HepG2 (cell line): ENCODE data around the gene TM4SF18. TPM values are rescaled to one million over a fixed set of nuclear protein-coding genes. Genes with fewer than 3 reads are reported as not detected.
A peak's percentile ranks its signal among the peaks of the same experiment; 100 is the strongest.

Source experiments
- ATAC-seq: fragments of 200-7000 bp; cut with Tn5 transposase; 3 replicates; pipeline ENCODE4 v1.9.1; 2020; ENCODE audit warnings: mild to moderate bottlenecking, moderate library complexity
- BruUV-seq: library from RNA; stranded (reverse); fragments of 400-500 nt; replicated peaks from 2 replicates; lab custom pipeline; 2021; lab: Mats Ljungman, UMichigan
- CTCF ChIA-PET: fragments of 300-600 bp; formaldehyde crosslinking; extraction: SDS; loops from one replicate; lab custom pipeline; 2021; ENCODE audit warnings: low total read pairs, inconsistent platforms, low intra/inter-chr PET ratio; lab: Yijun Ruan, JAX
- POLR2A ChIA-PET: fragments of 350-600 bp; sonication (Branson Sonifier 250); formaldehyde crosslinking; loops from one replicate; lab custom pipeline; 2020; ENCODE audit warnings: antibody characterized with exemption, inconsistent platforms; lab: Yijun Ruan, JAX
- DNase-seq: peaks from one replicate; pipeline ENCODE4 v3.0.0-alpha.2; 2015; ENCODE audit warnings: low spot score
- FAIRE-seq: peaks from 3 replicates; lab custom pipeline; 2011; peaks lifted over from hg19 to GRCh38; lab: Jason Lieb, UNC
- H2AFZ ChIP-seq: one replicate; pipeline ENCODE4 v1.6.1; 2011; ENCODE audit warnings: low read length, inconsistent platforms
- H3K27ac ChIP-seq: fragments of 300-600 bp; 3 replicates; pipeline ENCODE4 v1.8.0; 2011; ENCODE audit warnings: mixed run types, mild to moderate bottlenecking, mixed read lengths, low read length, inconsistent platforms; ENCODE audit not compliant: insufficient read depth; ENCODE audit errors: extremely low read length
- H3K27me3 ChIP-seq, 2 experiments: fragments of 200-600 bp in 1 of 2; 2 replicates in 1 of 2; 3 replicates in 1 of 2; pipeline versions ENCODE4 v1.6.0 to v1.8.0; 2011; ENCODE audit warnings: low read length in 2 of 2, mild to moderate bottlenecking in 2 of 2, moderate library complexity in 2 of 2, inconsistent platforms in 1 of 2; ENCODE audit not compliant: insufficient read depth in 2 of 2, control insufficient read depth in 1 of 2
- H3K36me3 ChIP-seq, 2 experiments: fragments of 200-600 bp in 1 of 2; replicated peaks in 1 of 2; 2 replicates in 1 of 2; 3 replicates in 1 of 2; pipeline versions ENCODE4 v1.5.1 to v1.8.0; 2011; ENCODE audit warnings: low read length in 2 of 2, inconsistent platforms in 1 of 2; ENCODE audit not compliant: insufficient read depth in 2 of 2, control insufficient read depth in 1 of 2
- H3K4me1 ChIP-seq: 2 replicates; pipeline ENCODE4 v1.5.1; 2012; ENCODE audit warnings: low read length, inconsistent platforms; ENCODE audit not compliant: insufficient read depth
- H3K4me2 ChIP-seq: 2 replicates; pipeline ENCODE4 v1.6.0; 2011; ENCODE audit warnings: low read depth, low read length, inconsistent platforms
- H3K4me3 ChIP-seq, 3 experiments: fragments of 200-600 bp in 1 of 3; sonication (generic), shearing (Covaris generic) in 1 of 3; replicated peaks in 1 of 3; 2 replicates each; pipeline ENCODE4 v1.5.1; 2011 to 2016; ENCODE audit warnings: low read length in 3 of 3, inconsistent platforms in 2 of 3, low read depth in 2 of 3, mild to moderate bottlenecking in 2 of 3, control low read depth in 1 of 3, mixed read lengths in 1 of 3; ENCODE audit not compliant: insufficient read depth in 1 of 3
- H3K79me2 ChIP-seq: one replicate; pipeline ENCODE4 v1.6.1; 2011; ENCODE audit warnings: low read length, inconsistent platforms; ENCODE audit not compliant: insufficient read depth
- H3K9ac ChIP-seq: 2 replicates; pipeline ENCODE4 v1.6.0; 2011; ENCODE audit warnings: mild to moderate bottlenecking, low read depth, low read length, inconsistent platforms; ENCODE audit not compliant: insufficient read depth
- H3K9me3 ChIP-seq: 2 replicates; pipeline ENCODE4 v1.5.1; 2012; ENCODE audit warnings: mild to moderate bottlenecking, low read length
- H4K20me1 ChIP-seq: 2 replicates; pipeline ENCODE4 v1.6.0; 2011; ENCODE audit warnings: inconsistent platforms, mild to moderate bottlenecking, low read length, moderate library complexity; ENCODE audit not compliant: insufficient read depth
- AHDC1 ChIP-seq: sonication (generic); formaldehyde crosslinking; IDR thresholded peaks from 2 replicates; pipeline ENCODE4 v1.5.1; 2020; ENCODE audit warnings: mild to moderate bottlenecking, missing genetic modification reagents, borderline replicate concordance
- FOSL2 ChIP-seq: sonication (generic); formaldehyde crosslinking; IDR thresholded peaks from 2 replicates; pipeline ENCODE4 v1.4.0; 2020; ENCODE audit warnings: missing genetic modification reagents
- FOXP1 ChIP-seq, 2 experiments: fragments of 450-650 bp in 1 of 2; IDR thresholded peaks; 2 replicates each; pipeline ENCODE4 v1.6.1; 2017 to 2018; ENCODE audit warnings: antibody characterized with exemption in 1 of 2
- GATA4 ChIP-seq: sonication (generic); IDR thresholded peaks from 2 replicates; pipeline ENCODE4 v1.6.1; 2016; ENCODE audit warnings: antibody characterized with exemption, low read depth, borderline replicate concordance
- HMG20B ChIP-seq: conservative IDR thresholded peaks from 2 replicates; pipeline ENCODE4 v1.6.1; 2016; ENCODE audit warnings: missing genetic modification reagents, missing compliant biosample characterization
- HNRNPK ChIP-seq: fragments of 200-400 bp; formaldehyde crosslinking; IDR thresholded peaks from 2 replicates; pipeline ENCODE4 v1.6.1; 2018; ENCODE audit warnings: low read length, low read depth, moderate library complexity, mild to moderate bottlenecking; ENCODE audit not compliant: poor library complexity, severe bottlenecking
- PITX1 ChIP-seq: sonication (generic); formaldehyde crosslinking; IDR thresholded peaks from 2 replicates; pipeline ENCODE4 v1.5.1; 2020; ENCODE audit warnings: mild to moderate bottlenecking, missing genetic modification reagents
- RFX5 ChIP-seq: IDR thresholded peaks from 2 replicates; pipeline ENCODE4 v1.6.1; 2011; ENCODE audit warnings: low read depth, low read length, improper control_type of control experiment
- SOX6 ChIP-seq, 2 experiments: fragments of 450-650 bp in 1 of 2; sonication (generic) in 1 of 2; formaldehyde crosslinking in 1 of 2; IDR thresholded peaks; 2 replicates each; pipeline versions ENCODE4 v1.4.0 to v1.6.1; 2017 to 2020; ENCODE audit warnings: antibody characterized with exemption in 1 of 2, mild to moderate bottlenecking in 1 of 2, missing genetic modification reagents in 1 of 2
- TFE3 ChIP-seq: IDR thresholded peaks from 2 replicates; pipeline ENCODE4 v1.6.1; 2016
- ZC3H4 ChIP-seq: sonication (generic); formaldehyde crosslinking; IDR thresholded peaks from 2 replicates; pipeline ENCODE4 v1.4.0; 2020; ENCODE audit warnings: missing genetic modification reagents, borderline replicate concordance
- ZNF124 ChIP-seq: sonication (generic); formaldehyde crosslinking; IDR thresholded peaks from 2 replicates; pipeline ENCODE4 v1.4.0; 2020; ENCODE audit warnings: missing genetic modification reagents
- WGBS: methylation state at CpG from one replicate; pipeline ENCODE4 v1.1.6; 2017; ENCODE audit warnings: low lambda C conversion rate; 5-methylcytosine and 5-hydroxymethylcytosine counted together
- in situ Hi-C: cut with HindIII; loops from 2 replicates; pipeline ENCODE4 v1.10.0; 2017; ENCODE audit warnings: low pct_unique_long_range_greater_than_20kb; ENCODE audit not compliant: extremely low pct_ligation_motif_present
- intact Hi-C: fragments of 100-400 bp; cut with micrococcal nuclease; formaldehyde crosslinking; loops from one replicate; pipeline ENCODE4 v1.10.0; 2022; ENCODE audit not compliant: unreplicated experiment
- polyA plus RNA-seq, 8 experiments: library from polyadenylated mRNA; depleted of rRNA in 3 of 8; stranded (reverse) in 7 of 8; unstranded in 1 of 8; fragments of >200 nt; fragmentation: Illumina TruSeq in 4 of 8; extraction: Trizol in 4 of 8; gene quantifications; 2 replicates each; pipeline versions ENCODE4 v1.2.1 to v1.2.3, GENCODE V29; 2011 to 2016; ENCODE audit warnings: low read depth in 4 of 8, missing spikeins in 1 of 8, mixed read lengths in 1 of 8; ENCODE audit not compliant: insufficient read depth in 1 of 8
- total RNA-seq, 5 experiments: library from RNA; depleted of rRNA; stranded (reverse); fragments of >200 nt; fragmentation: Illumina TruSeq; extraction: Trizol; gene quantifications; 2 replicates each; pipeline ENCODE4 v1.2.3, GENCODE V29; 2016; ENCODE audit warnings: low read depth in 1 of 5

The TM4SF18 gene
- total and polyA plus RNA-seq, 2 of the 13 experiments (the other 11 are each of a cell fraction or from before 2014, with no cell fraction given): 0.15 TPM; not detected in 1

- no peak for TF ChIP-seq GATA4
- TF ChIP-seq RFX5: no peak
These were observed 36.8 kb upstream of the TM4SF18 start (continued) for GRCh38 chr3:149369991-149370866.

GRCh38 chr3:149368674-149369497 is 35.5 kb upstream of the TM4SF18 start:
- H3K36me3 ChIP-seq: peaks cover 5 to 26% of the 10 kb centered on the region in 2 experiments
- ChIA-PET CTCF (interaction anchor here (1.2 kb wide), 1 partner anchor 112 kb away, joined by 4 read pairs; no protein-coding TSS in a partner anchor), POLR2A (interaction anchor here (0.6 to 3.9 kb wide), 6 partner anchors 9 to 112 kb away, joined by 3 to 82 read pairs (median 4); partner anchors contain the start of gene TM4SF1)
- no peak overlapping the region for H2AFZ ChIP-seq
- H3K9me3 ChIP-seq: no peaks in the 10 kb centered on the region
- no TSS peak for BruUV-seq
- H3K4me1 ChIP-seq: peaks cover 91% of the 10 kb centered on the region
- in situ Hi-C loops (no loop called here), intact Hi-C loops (loop anchor here (1.0 to 2.0 kb wide), 3 partner anchors 8 to 18 kb away; partner anchors contain the start of gene TM4SF1)
- no peaks in the 10 kb centered on the region for H3K27me3 ChIP-seq
- H4K20me1 ChIP-seq: no peaks in the 10 kb centered on the region
- DNase-seq (peak; percentile 96), FAIRE-seq (peak; percentile 21), ATAC-seq (peak; percentile 45)
- 47% methylated on average over 6 of the region's 6 CpGs for WGBS
- peak overlapping the region; percentile 92 for H3K27ac ChIP-seq
- peak overlapping the region; percentile 46 for H3K9ac ChIP-seq
- no peak overlapping the region for H3K4me3 ChIP-seq
- H3K4me2 ChIP-seq: peak overlapping the region; percentile 96
- peaks cover 28% of the 10 kb centered on the region for H3K79me2 ChIP-seq
- TF ChIP-seq SOX6 (IDR thresholded peaks at IDR 0.05) (no peak), SOX6 (CRISPR knock-in tag; IDR thresholded peaks at IDR 0.05) (peak; percentile 97), AHDC1 (CRISPR knock-in tag) (peak; percentile 69; the same call in 1 of the 2 replicates), PITX1 (0 out of 2 replicates have a peak, but pooled peaks have one; percentile 54), FOXP1 (IDR thresholded peaks at IDR 0.05) (no peak), FOXP1 (CRISPR knock-in tag; IDR thresholded peaks at IDR 0.05) (peak; percentile 91), TFE3 (CRISPR knock-in tag) (peak; percentile 73), HMG20B (peak; percentile 16; the same call in 1 of the 2 replicates), HNRNPK (peak; percentile 68), ZNF124 (no peak), ZC3H4 (CRISPR knock-in tag) (0 out of 2 replicates have a peak, but pooled peaks have one; percentile 16), FOSL2 (peak; percentile 14; the same call in 1 of the 2 replicates)
